SK-N-SH treated with all-trans-retinoic acid at 6 μM for 48 hours (cell line): Measurements from ENCODE around the gene ATXN3L.

Source experiments
- ATAC-seq: fragments of 200-7000 bp; cut with Tn5 transposase; 3 replicates; pipeline ENCODE4 v1.9.1; 2020; ENCODE audit warnings: mild to moderate bottlenecking, moderate library complexity
- ARNTL ChIP-seq: fragments of 450-650 bp; formaldehyde crosslinking; IDR thresholded peaks from 2 replicates; pipeline ENCODE4 v1.5.0; 2020; ENCODE audit warnings: low read depth, mild to moderate bottlenecking, moderate library complexity, borderline replicate concordance
- BACH2 ChIP-seq: fragments of 250-450 bp; sonication (Bioruptor Pico); IDR thresholded peaks from 2 replicates; pipeline ENCODE4 v1.9.0; 2021; ENCODE audit warnings: mild to moderate bottlenecking, borderline replicate concordance
- CREB5 ChIP-seq: fragments of 250-450 bp; sonication (Bioruptor Pico); IDR thresholded peaks from 2 replicates; pipeline ENCODE4 v1.5.1; 2020; ENCODE audit warnings: low read depth, mild to moderate bottlenecking, moderate library complexity
- CSRNP3 ChIP-seq: fragments of 250-450 bp; sonication (Bioruptor Pico); IDR thresholded peaks from 2 replicates; pipeline ENCODE4 v1.5.1; 2021; ENCODE audit warnings: mild to moderate bottlenecking, moderate library complexity
- ESRRG ChIP-seq: fragments of 250-450 bp; sonication (Bioruptor Pico); IDR thresholded peaks from 2 replicates; pipeline ENCODE4 v1.6.1; 2021; ENCODE audit warnings: mild to moderate bottlenecking
- GLIS3 ChIP-seq: fragments of 250-450 bp; sonication (Bioruptor Pico); IDR thresholded peaks from 2 replicates; pipeline ENCODE4 v1.5.0; 2020; ENCODE audit warnings: mild to moderate bottlenecking, moderate library complexity
- ISL1 ChIP-seq: fragments of 250-450 bp; sonication (Bioruptor Pico); IDR thresholded peaks from 2 replicates; pipeline ENCODE4 v2.1.2; 2022; ENCODE audit warnings: mild to moderate bottlenecking, moderate library complexity
- OSR1 ChIP-seq: fragments of 250-450 bp; sonication (Bioruptor Pico); IDR thresholded peaks from 2 replicates; pipeline ENCODE4 v1.8.0; 2022; ENCODE audit warnings: moderate library complexity, mild to moderate bottlenecking, inconsistent platforms
- PATZ1 ChIP-seq: fragments of 250-450 bp; sonication (Bioruptor Pico); IDR thresholded peaks from 2 replicates; pipeline ENCODE4 v1.8.0; 2020; ENCODE audit warnings: mild to moderate bottlenecking, moderate library complexity, borderline replicate concordance
- POU6F1 ChIP-seq: fragments of 250-450 bp; sonication (Bioruptor Pico); IDR thresholded peaks from 2 replicates; pipeline ENCODE4 v1.8.0; 2021; ENCODE audit warnings: low read depth, mild to moderate bottlenecking, moderate library complexity, borderline replicate concordance
- PPARA ChIP-seq: fragments of 250-450 bp; sonication (Bioruptor Pico); IDR thresholded peaks from 2 replicates; pipeline ENCODE4 v1.5.0; 2020; ENCODE audit warnings: mild to moderate bottlenecking, borderline replicate concordance
- SNAI2 ChIP-seq: fragments of 250-450 bp; sonication (Bioruptor Pico); IDR thresholded peaks from 2 replicates; pipeline ENCODE4 v1.5.0; 2020; ENCODE audit warnings: mild to moderate bottlenecking, moderate library complexity
- TCF4 ChIP-seq: fragments of 250-450 bp; sonication (Bioruptor Pico); IDR thresholded peaks from 2 replicates; pipeline ENCODE4 v1.8.0; 2021; ENCODE audit warnings: mild to moderate bottlenecking, moderate library complexity, borderline replicate concordance
- TSHZ2 ChIP-seq: fragments of 250-450 bp; sonication (Bioruptor Pico); IDR thresholded peaks from 2 replicates; pipeline ENCODE4 v1.5.0; 2020; ENCODE audit warnings: mild to moderate bottlenecking, moderate library complexity
- ZFP3 ChIP-seq: fragments of 250-450 bp; sonication (Bioruptor Pico); IDR thresholded peaks from 2 replicates; pipeline ENCODE4 v1.5.0; 2020; ENCODE audit warnings: mild to moderate bottlenecking, moderate library complexity
- ZFP30 ChIP-seq: fragments of 450-650 bp; formaldehyde crosslinking; IDR thresholded peaks from 2 replicates; pipeline ENCODE4 v1.5.0; 2022; ENCODE audit warnings: mild to moderate bottlenecking, moderate library complexity
- ZNF565 ChIP-seq: fragments of 450-650 bp; formaldehyde crosslinking; conservative IDR thresholded peaks from 2 replicates; pipeline ENCODE4 v1.5.0; 2020; ENCODE audit warnings: low read depth, mild to moderate bottlenecking, moderate library complexity
- ZNF70 ChIP-seq: fragments of 450-650 bp; formaldehyde crosslinking; IDR thresholded peaks from 2 replicates; pipeline ENCODE4 v1.5.0; 2020; ENCODE audit warnings: mild to moderate bottlenecking, moderate library complexity
- ZNF8 ChIP-seq: fragments of 450-650 bp; formaldehyde crosslinking; IDR thresholded peaks from 2 replicates; pipeline ENCODE4 v1.5.0; 2020; ENCODE audit warnings: mild to moderate bottlenecking, moderate library complexity

The ATXN3L gene

GRCh38 chrX:13311560-13311959 lies 8.3 kb downstream of the ATXN3L start:
- no peak for ATAC-seq
- no peak for TF ChIP-seq CSRNP3 (CRISPR knock-in tag)
- TF ChIP-seq ARNTL (CRISPR knock-in tag) = no peak
- TF ChIP-seq POU6F1 (CRISPR knock-in tag) = no peak
- no peak for TF ChIP-seq TCF4 (CRISPR knock-in tag)
- no peak for TF ChIP-seq GLIS3 (CRISPR knock-in tag)

GRCh38 chrX:13309631-13310030 lies 10.2 kb downstream of the ATXN3L start:
- no peak for ATAC-seq
- TF ChIP-seq ARNTL (CRISPR knock-in tag) (no peak), BACH2 (no peak), PATZ1 (no peak), PPARA (CRISPR knock-in tag) (no peak), ISL1 (CRISPR knock-in tag) (no peak), ZNF565 (CRISPR knock-in tag) (no peak), GLIS3 (CRISPR knock-in tag) (no peak), ZFP3 (no peak), CREB5 (CRISPR knock-in tag) (no peak)

GRCh38 chrX:13307041-13307440 lies 12.8 kb downstream of the ATXN3L start:
- no peak for ATAC-seq
- TF ChIP-seq TSHZ2 (CRISPR knock-in tag) (no peak), SNAI2 (CRISPR knock-in tag) (no peak), CSRNP3 (CRISPR knock-in tag) (no peak), ZNF565 (CRISPR knock-in tag) (no peak), TCF4 (CRISPR knock-in tag) (no peak), ZFP30 (no peak), OSR1 (CRISPR knock-in tag) (no peak), PPARA (CRISPR knock-in tag) (no peak), BACH2 (no peak), ESRRG (no peak), POU6F1 (CRISPR knock-in tag) (no peak), ZFP3 (no peak), GLIS3 (CRISPR knock-in tag) (no peak), ZNF8 (CRISPR knock-in tag) (no peak), ZNF70 (CRISPR knock-in tag) (no peak), ISL1 (CRISPR knock-in tag) (no peak), PATZ1 (no peak)
